ENCODE results near the gene AGFG2.
"Not testable (repeated sequence)": the region's sequence is repeated elsewhere in the genome, so short reads cannot be mapped to it uniquely, and the experiment has no call there.

- TF ChIP-seq CTCF (IDR thresholded peaks at IDR 0.05); EP300 (IDR thresholded peaks at IDR 0.05); MAFK (IDR thresholded peaks at IDR 0.05; ENCODE audit: partially characterized antibody); JUN (IDR thresholded peaks at IDR 0.05); RCOR1 (IDR thresholded peaks at IDR 0.05; ENCODE audit: low read depth, low read length); E2F6 (IDR thresholded peaks at IDR 0.05; ENCODE audit: borderline replicate concordance, low read depth); HEYL (CRISPR knock-in tag; IDR thresholded peaks at IDR 0.05); RFX5 (IDR thresholded peaks at IDR 0.05); POLR2A (IDR thresholded peaks at IDR 0.05; ENCODE audit: low read length); HDAC2 (IDR thresholded peaks at IDR 0.05); USF2 (IDR thresholded peaks at IDR 0.05); PHF8 (IDR thresholded peaks at IDR 0.05; ENCODE audit: borderline replicate concordance, low read depth): not testable (repeated sequence)
These were observed 10.7 kb upstream of the AGFG2 start for GRCh38 chr7:100528108-100528866.
